ENCODE measurements around the gene INPP5J. TPM values are rescaled to one million over a fixed set of nuclear protein-coding genes. Genes with fewer than 3 reads are reported as not detected.

Gene INPP5J
- total and polyA plus RNA-seq, 9 of the 15 experiments (the other 6 are each of a cell fraction or from before 2014, with no cell fraction given): 0.10 to 6.3 (median 4.8) TPM

GRCh38 chr22:31090217-31091085 is 32.3 kb upstream of the INPP5J start (continued):
- no peak for TF ChIP-seq AFF4 (CRISPR knock-in tag; IDR thresholded peaks at IDR 0.05)
- no peak for TF ChIP-seq ZNF212 (CRISPR knock-in tag; IDR thresholded peaks at IDR 0.05)

GRCh38 chr22:31091106-31091975 is 31.4 kb upstream of the INPP5J start:
- intact Hi-C loops (cut with micrococcal nuclease) (no loop called here), in situ Hi-C loops (cut with MboI) (no loop called here)
- DNase-seq (ENCODE audit: extremely low read depth in 1 of 4, low spot score in 3 of 4) (no peak), FAIRE-seq (no peak), ATAC-seq (no peak)
- no TSS peak for BruUV-seq (replicated peaks)
- Histone ChIP-seq H3K27ac (ENCODE audit: extremely low read depth, low read depth, low read length) (no peak overlapping the region), H2AFZ (ENCODE audit: low read depth, low read length) (no peak overlapping the region), H3K4me1 (replicated peaks in 1 of 2; ENCODE audit: control insufficient read depth in 2 of 2, insufficient read depth in 2 of 2, low read length in 2 of 2) (peaks cover 8 to 36% of the 10 kb centered on the region in 2 experiments; a peak in 4 of 5 replicates), H3K9me1 (ENCODE audit: control insufficient read depth, insufficient read depth, low read length) (peaks cover under 1% of the 10 kb centered on the region), H3K36me3 (ENCODE audit: control insufficient read depth, insufficient read depth, low read length) (peaks cover 37% of the 10 kb centered on the region; the same call in 2 of the 3 replicates), H4K20me1 (replicated peaks; ENCODE audit: control insufficient read depth, insufficient read depth, low read length) (no peaks in the 10 kb centered on the region), H3K9ac (ENCODE audit: insufficient read depth in 1 of 2, low read depth in 2 of 2, low read length in 2 of 2) (no peak overlapping the region), H3K4me2 (ENCODE audit: insufficient read depth, low read length) (no peak overlapping the region), H3K9me3 (replicated peaks; ENCODE audit: control insufficient read depth, insufficient read depth, low read depth, low read length) (no peaks in the 10 kb centered on the region), H3K4me3 (no peak overlapping the region), H3K27me3 (ENCODE audit: control insufficient read depth in 2 of 2, insufficient read depth in 2 of 2, low read length in 2 of 2) (no peaks in the 10 kb centered on the region), H3K79me2 (ENCODE audit: control insufficient read depth, insufficient read depth, low read length) (no peaks in the 10 kb centered on the region)
- POLR2A ChIA-PET: no interaction called here
- CTCF ChIA-PET (ENCODE audit: low intra/inter-chr PET ratio): no interaction called here
- 90% methylated on average over 9 of the region's 29 CpGs for WGBS (ENCODE audit: insufficient coverage, low coverage, missing lambda C conversion rate)
- TF ChIP-seq TCF3 (CRISPR knock-in tag; IDR thresholded peaks at IDR 0.05) (no peak), MTA2 (IDR thresholded peaks at IDR 0.05; ENCODE audit: low read depth) (no peak), SUPT5H (IDR thresholded peaks at IDR 0.05) (no peak)
- TF ChIP-seq, protein P1, sequence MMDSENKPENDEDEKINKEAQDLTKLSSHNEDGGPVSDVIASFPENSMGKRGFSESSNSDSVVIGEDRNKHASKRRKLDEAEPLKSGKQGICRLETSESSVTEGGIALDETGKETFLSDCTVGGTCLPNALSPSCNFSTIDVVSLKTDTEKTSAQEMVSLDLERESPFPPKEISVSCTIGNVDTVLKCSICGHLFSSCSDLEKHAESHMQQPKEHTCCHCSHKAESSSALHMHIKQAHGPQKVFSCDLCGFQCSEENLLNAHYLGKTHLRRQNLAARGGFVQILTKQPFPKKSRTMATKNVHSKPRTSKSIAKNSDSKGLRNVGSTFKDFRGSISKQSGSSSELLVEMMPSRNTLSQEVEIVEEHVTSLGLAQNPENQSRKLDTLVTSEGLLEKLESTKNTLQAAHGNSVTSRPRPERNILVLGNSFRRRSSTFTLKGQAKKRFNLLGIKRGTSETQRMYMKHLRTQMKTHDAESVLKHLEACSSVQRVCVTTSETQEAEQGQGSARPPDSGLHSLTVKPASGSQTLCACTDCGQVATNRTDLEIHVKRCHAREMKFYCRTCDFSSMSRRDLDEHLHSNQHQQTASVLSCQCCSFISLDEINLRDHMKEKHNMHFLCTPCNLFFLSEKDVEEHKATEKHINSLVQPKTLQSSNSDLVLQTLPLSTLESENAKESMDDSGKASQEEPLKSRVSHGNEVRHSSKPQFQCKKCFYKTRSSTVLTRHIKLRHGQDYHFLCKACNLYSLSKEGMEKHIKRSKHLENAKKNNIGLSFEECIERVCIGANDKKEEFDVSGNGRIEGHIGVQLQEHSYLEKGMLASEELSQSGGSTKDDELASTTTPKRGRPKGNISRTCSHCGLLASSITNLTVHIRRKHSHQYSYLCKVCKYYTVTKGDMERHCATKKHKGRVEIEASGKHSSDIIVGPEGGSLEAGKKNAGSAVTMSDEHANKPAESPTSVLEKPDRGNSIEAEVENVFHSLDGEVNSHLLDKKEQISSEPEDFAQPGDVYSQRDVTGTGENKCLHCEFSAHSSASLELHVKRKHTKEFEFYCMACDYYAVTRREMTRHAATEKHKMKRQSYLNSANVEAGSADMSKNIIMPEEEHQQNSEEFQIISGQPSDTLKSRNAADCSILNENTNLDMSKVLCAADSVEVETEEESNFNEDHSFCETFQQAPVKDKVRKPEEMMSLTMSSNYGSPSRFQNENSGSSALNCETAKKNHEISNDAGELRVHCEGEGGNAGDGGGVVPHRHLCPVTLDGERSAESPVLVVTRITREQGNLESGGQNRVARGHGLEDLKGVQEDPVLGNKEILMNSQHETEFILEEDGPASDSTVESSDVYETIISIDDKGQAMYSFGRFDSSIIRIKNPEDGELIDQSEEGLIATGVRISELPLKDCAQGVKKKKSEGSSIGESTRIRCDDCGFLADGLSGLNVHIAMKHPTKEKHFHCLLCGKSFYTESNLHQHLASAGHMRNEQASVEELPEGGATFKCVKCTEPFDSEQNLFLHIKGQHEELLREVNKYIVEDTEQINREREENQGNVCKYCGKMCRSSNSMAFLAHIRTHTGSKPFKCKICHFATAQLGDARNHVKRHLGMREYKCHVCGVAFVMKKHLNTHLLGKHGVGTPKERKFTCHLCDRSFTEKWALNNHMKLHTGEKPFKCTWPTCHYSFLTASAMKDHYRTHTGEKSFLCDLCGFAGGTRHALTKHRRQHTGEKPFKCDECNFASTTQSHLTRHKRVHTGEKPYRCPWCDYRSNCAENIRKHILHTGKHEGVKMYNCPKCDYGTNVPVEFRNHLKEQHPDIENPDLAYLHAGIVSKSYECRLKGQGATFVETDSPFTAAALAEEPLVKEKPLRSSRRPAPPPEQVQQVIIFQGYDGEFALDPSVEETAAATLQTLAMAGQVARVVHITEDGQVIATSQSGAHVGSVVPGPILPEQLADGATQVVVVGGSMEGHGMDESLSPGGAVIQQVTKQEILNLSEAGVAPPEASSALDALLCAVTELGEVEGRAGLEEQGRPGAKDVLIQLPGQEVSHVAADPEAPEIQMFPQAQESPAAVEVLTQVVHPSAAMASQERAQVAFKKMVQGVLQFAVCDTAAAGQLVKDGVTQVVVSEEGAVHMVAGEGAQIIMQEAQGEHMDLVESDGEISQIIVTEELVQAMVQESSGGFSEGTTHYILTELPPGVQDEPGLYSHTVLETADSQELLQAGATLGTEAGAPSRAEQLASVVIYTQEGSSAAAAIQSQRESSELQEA (IDR thresholded peaks at IDR 0.05; ENCODE audit: low read depth): no peak
